HepG2 (cell line): Measurements from ENCODE around the gene RIPOR1. TPM values are rescaled to one million over a fixed set of nuclear protein-coding genes. Genes with fewer than 3 reads are reported as not detected.
A peak's percentile ranks its signal among the peaks of the same experiment; 100 is the strongest.

ENCODE experiments used
- AHDC1 ChIP-seq: sonication (generic); formaldehyde crosslinking; IDR thresholded peaks from 2 replicates; pipeline ENCODE4 v1.5.1; 2020; ENCODE audit warnings: mild to moderate bottlenecking, missing genetic modification reagents, borderline replicate concordance
- ARID5B ChIP-seq: IDR thresholded peaks from 2 replicates; pipeline ENCODE4 v1.4.0; 2020; ENCODE audit warnings: mild to moderate bottlenecking, missing genetic modification reagents
- CEBPZ ChIP-seq: IDR thresholded peaks from 2 replicates; pipeline ENCODE4 v1.6.1; 2012; ENCODE audit warnings: low read length, improper control_type of control experiment
- CENPBD1 ChIP-seq: sonication (generic); formaldehyde crosslinking; IDR thresholded peaks from 2 replicates; pipeline ENCODE4 v1.8.0; 2022; ENCODE audit warnings: missing genetic modification reagents, low read depth, mild to moderate bottlenecking, borderline replicate concordance
- EP300 ChIP-seq, 3 experiments: sonication (generic) in 1 of 3; formaldehyde crosslinking in 1 of 3; IDR thresholded peaks; 2 replicates each; pipeline versions ENCODE4 v1.5.1 to v1.6.1; 2011 to 2020; ENCODE audit warnings: low read depth in 2 of 3, low read length in 2 of 3, borderline replicate concordance in 1 of 3, improper control_type of control experiment in 1 of 3, mild to moderate bottlenecking in 1 of 3, missing genetic modification reagents in 1 of 3, moderate library complexity in 1 of 3
- GTF2F1 ChIP-seq: fragments of 150-350 bp; IDR thresholded peaks from 2 replicates; pipeline ENCODE4 v1.6.1; 2014; ENCODE audit warnings: low read length
- HMGA1 ChIP-seq: sonication (generic); formaldehyde crosslinking; conservative IDR thresholded peaks from 2 replicates; pipeline ENCODE4 v1.4.0; 2020; ENCODE audit warnings: missing genetic modification reagents
- MYNN ChIP-seq: sonication (generic); formaldehyde crosslinking; IDR thresholded peaks from 2 replicates; pipeline ENCODE4 v1.4.0; 2020; ENCODE audit warnings: mild to moderate bottlenecking, low read depth, missing genetic modification reagents
- NFRKB ChIP-seq: fragments of 450-650 bp; IDR thresholded peaks from 2 replicates; pipeline ENCODE4 v1.6.1; 2017
- RBM39 ChIP-seq: fragments of 200-400 bp; formaldehyde crosslinking; IDR thresholded peaks from one replicate; pipeline ENCODE4 v1.6.1; 2018; ENCODE audit warnings: antibody characterized with exemption, mild to moderate bottlenecking, low read depth, low read length; ENCODE audit not compliant: poor library complexity, severe bottlenecking
- TBL1XR1 ChIP-seq: fragments of 150-350 bp; IDR thresholded peaks from 2 replicates; pipeline ENCODE4 v1.6.1; 2014; ENCODE audit warnings: borderline replicate concordance, low read length; ENCODE audit not compliant: partially characterized antibody
- ZNF691 ChIP-seq: sonication (generic); formaldehyde crosslinking; IDR thresholded peaks from 2 replicates; pipeline ENCODE4 v1.4.0; 2020; ENCODE audit warnings: missing genetic modification reagents, low read depth, mild to moderate bottlenecking, borderline replicate concordance
- polyA plus RNA-seq, 8 experiments: library from polyadenylated mRNA; depleted of rRNA in 3 of 8; stranded (reverse) in 7 of 8; unstranded in 1 of 8; fragments of >200 nt; fragmentation: Illumina TruSeq in 4 of 8; extraction: Trizol in 4 of 8; gene quantifications; 2 replicates each; pipeline versions ENCODE4 v1.2.1 to v1.2.3, GENCODE V29; 2011 to 2016; ENCODE audit warnings: low read depth in 4 of 8, missing spikeins in 1 of 8, mixed read lengths in 1 of 8; ENCODE audit not compliant: insufficient read depth in 1 of 8
- total RNA-seq, 5 experiments: library from RNA; depleted of rRNA; stranded (reverse); fragments of >200 nt; fragmentation: Illumina TruSeq; extraction: Trizol; gene quantifications; 2 replicates each; pipeline ENCODE4 v1.2.3, GENCODE V29; 2016; ENCODE audit warnings: low read depth in 1 of 5

RIPOR1 gene
- total and polyA plus RNA-seq, 2 of the 13 experiments (the other 11 are each of a cell fraction or from before 2014, with no cell fraction given) = 4.6 to 8.1 TPM

DNA sequence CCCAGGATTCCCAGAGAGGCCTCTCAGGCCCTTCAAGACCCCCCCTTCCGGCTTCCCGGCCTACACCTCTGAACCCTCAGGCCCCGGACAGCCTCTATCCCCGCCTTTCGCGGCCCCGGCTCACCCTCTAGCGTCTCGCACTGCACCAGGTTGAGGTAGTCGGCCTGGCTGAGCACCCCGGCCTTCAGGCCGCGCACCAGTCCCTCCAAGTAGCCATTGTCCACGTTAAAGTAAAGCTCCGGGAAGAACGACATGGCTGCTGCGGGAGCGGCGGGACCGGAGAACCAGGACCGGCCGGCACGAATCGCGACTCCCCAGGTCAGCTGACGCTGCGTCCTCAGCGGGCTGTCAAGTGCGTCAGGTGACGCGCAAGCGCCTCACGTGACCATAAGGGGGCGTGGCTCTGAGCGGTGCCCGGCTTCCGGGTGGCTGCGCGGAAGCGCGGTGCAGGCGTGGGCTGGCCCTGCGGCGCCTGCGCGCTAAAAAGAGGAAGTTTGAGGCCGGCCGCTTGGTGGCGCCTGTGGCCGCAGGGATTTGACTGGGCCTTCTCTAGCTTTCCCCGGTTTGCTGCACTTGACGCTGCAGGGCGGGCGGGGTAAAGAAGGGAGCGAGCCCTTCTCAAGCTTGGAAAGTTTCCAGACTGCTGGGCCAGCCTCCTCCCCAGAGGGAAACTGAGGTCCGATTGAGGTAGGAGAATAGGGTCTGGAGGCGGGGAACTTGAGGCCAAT, 47.6 kb upstream of the RIPOR1 start, which contains the start of gene ATP6V0D1 (continued):
- TF ChIP-seq AHDC1 (peak; percentile 69; the same call in 1 of the 2 replicates), CEBPZ (no peak), ARID5B (CRISPR knock-in tag) (peak; percentile 81), HMGA1 (no peak), NFRKB (no peak), CENPBD1 (CRISPR knock-in tag) (no peak), ZNF691 (peak; percentile 23; the same call in 1 of the 2 replicates), EP300 (IDR thresholded peaks at IDR 0.05; ENCODE audit: low read depth in 2 of 2, low read length in 2 of 2) (peak in 1 of 2 experiments; percentile 32; a peak in 2 of 4 replicates), EP300 (CRISPR knock-in tag; IDR thresholded peaks at IDR 0.05; ENCODE audit: borderline replicate concordance) (no peak; the same call in 1 of the 2 replicates), RBM39 (peak; percentile 92), GTF2F1 (peak; percentile 86; the same call in 1 of the 2 replicates), TBL1XR1 (peak; percentile 74), MYNN (CRISPR knock-in tag) (peak; percentile 81; the same call in 1 of the 2 replicates)
